Tibial artery (tissue), 4 donors: ENCODE results near the gene AP2B1.

Experiments used
- DNase-seq, 2 donors: peaks; one replicate each; pipeline ENCODE4 v3.0.0-alpha.2; 2019
- H3K27ac ChIP-seq, 2 donors: fragments of 200-600 bp; sonication (generic) in 1 of 2; 1 replicate in 1 of 2; 2 replicates in 1 of 2; pipeline ENCODE4 v1.5.1; 2018 to 2019; ENCODE audit warnings: mild to moderate bottlenecking in 1 of 2
- H3K27me3 ChIP-seq, 2 donors: fragments of 200-600 bp; sonication (generic) in 1 of 2; one replicate each; pipeline versions ENCODE4 v1.5.1 to v1.6.0; 2016 to 2019
- H3K36me3 ChIP-seq, 3 donors: fragments of 200-600 bp; sonication (generic) in 2 of 3; one replicate each; pipeline ENCODE4 v1.5.1; 2016 to 2019; ENCODE audit warnings: mild to moderate bottlenecking in 2 of 3
- H3K4me1 ChIP-seq, 4 donors: fragments of 200-600 bp; sonication (generic) in 2 of 4; 1 replicate in 3 of 4; 2 replicates in 1 of 4; pipeline ENCODE4 v1.5.1; 2016 to 2019
- H3K4me3 ChIP-seq, 2 donors: fragments of 200-600 bp; sonication (generic) in 1 of 2; 1 replicate in 1 of 2; 2 replicates in 1 of 2; pipeline ENCODE4 v1.5.1; 2018 to 2019; ENCODE audit warnings: mild to moderate bottlenecking in 2 of 2
- H3K9me3 ChIP-seq, 3 donors: fragments of 200-600 bp; sonication (generic) in 1 of 3; one replicate each; pipeline ENCODE4 v1.5.1; 2016 to 2019
- CTCF ChIP-seq, 2 experiments: fragments of 200-600 bp in 1 of 2; fragments of 450-650 bp in 1 of 2; IDR thresholded peaks; one replicate each; pipeline ENCODE4 v1.5.1; 2017 to 2019; ENCODE audit warnings: antibody characterized with exemption in 2 of 2, mild to moderate bottlenecking in 1 of 2, moderate library complexity in 1 of 2
- intact Hi-C: fragments of 100-400 bp; cut with DNase I; formaldehyde crosslinking; loops from one replicate; pipeline ENCODE4 v1.15.0; 2023; ENCODE audit warnings: low total_unique reads

Gene AP2B1

GRCh38 chr17:35773679-35774425 lies 186.7 kb downstream of the AP2B1 start:
- H3K9me3 ChIP-seq = no peaks in the 10 kb centered on the region
- H3K27ac ChIP-seq = peak overlapping the region; percentile 84 to 89
- intact Hi-C loops = no loop called here
- no peaks in the 10 kb centered on the region for H3K36me3 ChIP-seq
- no peak for DNase-seq
- peaks cover 0 to 53% (median 28%) of the 10 kb centered on the region in 4 donors for H3K4me1 ChIP-seq
- TF ChIP-seq CTCF (IDR thresholded peaks at IDR 0.05) = no peak
- H3K4me3 ChIP-seq = no peak overlapping the region
- no peaks in the 10 kb centered on the region for H3K27me3 ChIP-seq

DNA sequence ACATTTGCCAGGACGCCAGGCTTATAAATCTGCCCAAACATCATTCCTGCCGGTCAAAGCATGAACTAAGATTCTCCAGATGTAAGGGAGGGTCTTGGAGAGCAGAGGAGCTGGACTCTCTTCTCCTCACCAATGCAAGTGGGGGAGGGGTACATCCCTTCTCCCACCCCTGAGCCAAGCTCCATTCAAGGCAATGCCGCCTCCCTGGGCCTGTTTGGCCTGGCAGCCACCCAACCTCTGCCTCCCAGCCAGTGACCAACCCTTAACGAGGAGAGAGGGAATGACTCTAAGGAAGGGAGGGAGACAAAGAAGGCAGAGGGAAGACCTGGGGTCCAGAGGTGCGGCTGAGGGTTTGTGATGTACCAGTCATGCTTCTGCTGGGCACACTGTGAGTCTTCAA lies 187.4 kb downstream of the AP2B1 start:
- Histone ChIP-seq H3K4me1 (peaks cover 0 to 53% (median 28%) of the 10 kb centered on the region in 4 donors), H3K36me3 (no peaks in the 10 kb centered on the region), H3K9me3 (no peaks in the 10 kb centered on the region), H3K27ac (peak overlapping the region; percentile 84 to 89), H3K27me3 (no peaks in the 10 kb centered on the region), H3K4me3 (peak overlapping the region; percentile 34 to 45)
- TF ChIP-seq CTCF (IDR thresholded peaks at IDR 0.05) = no peak
- peak; percentile 63 to 93 for DNase-seq
- intact Hi-C loops = no loop called here

GRCh38 chr17:35775039-35775438 lies 187.9 kb downstream of the AP2B1 start:
- intact Hi-C loops = no loop called here
- Histone ChIP-seq H3K4me1 (peaks cover 0 to 53% (median 28%) of the 10 kb centered on the region in 4 donors), H3K4me3 (peak overlapping the region; percentile 34 to 45), H3K9me3 (no peaks in the 10 kb centered on the region), H3K27me3 (no peaks in the 10 kb centered on the region), H3K36me3 (no peaks in the 10 kb centered on the region), H3K27ac (peak overlapping the region; percentile 84 to 89)
- TF ChIP-seq CTCF (IDR thresholded peaks at IDR 0.05) = peak in 1 of 2 experiments; percentile 4
- DNase-seq = no peak

DNA sequence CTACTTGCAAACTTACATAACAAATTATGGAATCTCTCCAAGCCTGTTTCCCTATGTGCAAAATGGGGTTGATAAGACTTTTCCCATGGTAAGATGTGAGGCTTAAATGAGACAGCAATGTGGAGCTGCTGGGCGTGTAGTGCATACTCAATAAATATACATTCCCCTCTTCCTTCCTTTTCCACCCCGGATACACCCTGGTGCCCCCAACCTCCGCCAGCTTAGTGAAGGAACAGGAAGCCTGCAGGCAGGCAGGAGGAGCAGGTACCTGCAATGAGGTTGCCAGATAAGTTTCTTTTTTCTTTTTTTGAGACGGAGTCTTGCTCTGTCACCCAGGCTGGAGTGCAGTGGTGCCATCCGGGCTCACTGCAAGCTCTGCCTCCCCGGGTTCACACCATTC lies 188.5 kb downstream of the AP2B1 start:
- Histone ChIP-seq H3K4me1 (peaks cover 0 to 53% (median 28%) of the 10 kb centered on the region in 4 donors), H3K36me3 (no peaks in the 10 kb centered on the region), H3K9me3 (no peaks in the 10 kb centered on the region), H3K4me3 (peak overlapping the region; percentile 34 to 45), H3K27me3 (no peaks in the 10 kb centered on the region), H3K27ac (peak overlapping the region; percentile 84 to 89)
- DNase-seq = no peak
- TF ChIP-seq CTCF (IDR thresholded peaks at IDR 0.05) = no peak
- intact Hi-C loops = no loop called here
